NCI-H128 (cell line): ENCODE measurements around the gene RPGRIP1L.

Experiments
- DNase-seq: peaks from one replicate; lab custom pipeline; 2025; ENCODE audit not compliant: unreplicated experiment; lab: John Stamatoyannopoulos, UW

The RPGRIP1L gene

DNA sequence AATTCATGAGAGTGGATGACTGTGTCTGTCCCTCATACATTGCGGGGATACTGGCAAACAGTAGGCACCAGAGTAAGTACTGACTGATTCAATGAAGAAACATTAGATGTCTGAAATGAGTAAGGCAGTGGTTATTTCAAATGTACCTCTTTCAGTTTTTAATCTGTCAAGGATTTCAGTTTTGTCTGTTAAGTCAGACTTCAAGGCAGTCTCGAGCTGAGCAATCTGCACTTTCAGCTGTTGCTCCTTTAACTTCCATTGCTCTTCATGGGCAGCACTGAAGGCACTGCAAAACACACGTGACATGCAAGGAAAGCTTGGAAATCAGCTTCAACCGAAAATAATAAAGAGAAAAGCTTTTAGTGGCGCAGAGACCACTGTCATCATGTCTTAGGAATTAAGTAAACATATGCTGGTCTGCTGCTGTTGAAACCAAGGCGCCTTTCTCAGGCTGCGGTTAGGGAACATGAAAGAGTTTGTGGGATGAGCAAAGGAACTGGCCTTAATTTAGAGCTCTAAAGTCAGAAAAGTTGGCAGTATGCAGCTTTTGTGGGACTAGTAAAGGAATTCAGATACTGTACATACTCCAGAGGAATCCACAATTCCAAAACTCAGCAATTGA lies 38.8 kb downstream of the RPGRIP1L start:
- DNase-seq: no peak

- DNase-seq: no peak
Measured at GRCh38 chr16:53662072-53662471, 41.6 kb downstream of the RPGRIP1L start.

DNA sequence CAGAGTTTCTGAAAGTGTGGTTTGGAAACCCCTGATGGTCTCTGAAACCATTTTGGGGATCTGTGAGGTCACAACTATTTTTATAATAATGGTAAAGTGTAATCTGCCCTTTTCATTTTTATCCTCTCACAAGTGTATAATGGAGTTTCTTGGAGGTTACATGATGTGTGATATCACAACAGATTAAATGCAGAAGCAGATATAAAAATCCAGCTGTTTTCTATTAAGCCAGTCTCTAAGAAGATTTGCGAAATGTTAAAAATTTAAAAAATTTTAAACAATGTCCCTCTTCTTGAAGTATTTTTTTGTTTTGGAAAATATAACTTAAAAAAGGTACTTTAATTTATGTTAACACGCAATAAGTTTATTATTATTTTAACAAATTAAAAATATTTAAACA lies 48.7 kb downstream of the RPGRIP1L start:
- DNase-seq: no peak

- no peak for DNase-seq
Measured at GRCh38 chr16:53651357-53651756, 52.3 kb downstream of the RPGRIP1L start.

DNA sequence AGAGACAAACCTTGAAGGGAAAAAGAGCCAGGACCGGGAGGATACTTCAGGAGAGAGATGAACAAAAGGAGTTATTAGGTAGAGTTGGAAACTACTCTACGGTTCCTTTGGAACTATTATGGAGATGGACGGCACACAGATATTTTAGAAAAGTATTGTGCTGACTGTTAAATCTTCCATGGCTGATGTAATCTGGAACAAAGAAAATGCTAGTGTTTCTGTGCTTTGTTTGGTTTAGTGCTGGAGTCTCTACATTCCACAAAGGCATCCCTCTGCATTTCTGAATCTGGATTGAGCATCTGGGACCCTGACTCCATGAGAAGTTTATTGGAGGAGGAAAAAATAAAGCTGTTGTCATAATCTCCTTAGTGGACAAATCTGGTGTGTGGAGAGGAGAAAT lies 57.2 kb downstream of the RPGRIP1L start:
- no peak for DNase-seq

- no peak for DNase-seq
Measured at GRCh38 chr16:53643474-53643873, 60.2 kb downstream of the RPGRIP1L start.

DNA sequence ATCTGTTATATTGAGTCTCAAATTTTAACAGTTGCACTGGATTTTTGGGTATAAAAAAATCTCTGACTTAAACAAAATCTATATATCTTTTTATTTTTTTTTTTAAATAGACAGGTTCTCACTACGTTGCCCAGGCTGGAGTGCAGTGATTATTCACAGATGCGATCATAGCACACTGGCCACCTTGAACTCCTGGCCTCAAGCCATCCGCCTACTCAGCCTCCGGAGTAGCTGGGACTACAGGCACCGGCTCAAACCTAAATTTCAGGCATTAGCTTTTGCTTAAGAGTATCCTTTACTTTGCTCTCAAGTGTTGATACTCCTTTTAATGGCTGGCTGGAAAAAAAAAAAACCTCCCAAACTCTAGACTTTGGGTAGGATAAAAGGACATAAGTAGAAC lies 61.6 kb downstream of the RPGRIP1L start:
- DNase-seq: no peak

GRCh38 chr16:53636978-53637377 lies 66.7 kb downstream of the RPGRIP1L start:
- DNase-seq: no peak

DNA sequence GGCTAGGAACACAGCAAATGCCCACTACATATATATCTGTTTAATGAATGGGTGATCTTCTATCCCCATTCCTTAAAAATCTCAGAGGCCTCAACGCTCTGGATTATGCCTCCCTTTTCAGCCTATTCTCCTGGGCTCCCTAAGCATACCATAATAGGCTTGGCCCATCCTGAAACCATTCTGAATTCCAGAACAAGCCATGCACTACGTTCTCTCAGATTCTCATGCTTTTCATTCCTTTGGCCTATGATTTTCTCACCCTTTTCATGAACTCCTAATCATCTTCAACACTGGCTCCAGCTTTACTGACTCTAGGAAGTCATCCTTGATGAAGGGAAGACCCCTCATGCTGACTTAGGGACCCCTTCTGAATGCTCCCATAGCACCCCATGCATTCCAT lies 71.1 kb downstream of the RPGRIP1L start:
- no peak for DNase-seq

- DNase-seq: no peak
Measured at GRCh38 chr16:53631236-53632025, 72.2 kb downstream of the RPGRIP1L start.

GRCh38 chr16:53629607-53630312 lies 73.9 kb downstream of the RPGRIP1L start:
- DNase-seq: no peak

DNA sequence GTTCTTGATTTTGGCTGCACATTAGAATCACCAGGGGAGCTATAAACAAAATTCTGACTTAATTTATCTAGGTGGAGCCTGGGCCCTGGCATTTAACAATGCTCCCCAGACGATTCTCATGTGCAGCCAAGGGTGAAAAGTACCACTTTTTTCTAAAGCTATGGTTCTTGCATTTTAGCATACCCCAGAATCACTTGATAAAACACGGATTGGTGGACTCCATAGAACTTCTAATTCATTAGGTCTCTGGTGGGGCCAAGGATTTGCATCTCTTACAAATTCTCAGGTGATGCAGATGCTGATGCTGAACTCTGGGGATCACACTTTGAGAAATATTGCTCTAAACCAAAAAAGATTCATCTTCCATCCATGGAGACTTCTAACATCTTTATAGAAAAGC lies 74.5 kb downstream of the RPGRIP1L start:
- DNase-seq: no peak

DNA sequence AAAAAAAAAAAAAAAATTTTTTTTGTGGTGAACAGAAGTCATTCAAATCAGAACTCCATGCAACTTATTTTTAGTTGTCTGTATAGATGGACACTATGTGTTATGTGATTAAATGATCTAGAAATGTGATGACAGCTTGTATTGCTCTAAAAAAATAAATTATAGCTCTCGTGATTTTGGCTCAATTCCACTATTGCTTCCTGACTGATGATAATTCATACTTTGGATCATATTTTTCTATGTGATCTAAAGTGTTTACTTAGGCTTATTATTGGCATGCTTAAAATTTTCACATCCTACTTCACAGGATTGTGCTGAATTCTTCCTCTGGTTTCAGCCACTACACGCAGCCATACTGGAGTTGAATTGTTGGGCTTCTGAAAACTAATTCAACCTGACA lies 76.8 kb downstream of the RPGRIP1L start:
- no peak for DNase-seq

GRCh38 chr16:53626161-53626560 lies 77.5 kb downstream of the RPGRIP1L start:
- DNase-seq: no peak

GRCh38 chr16:53625221-53625620 lies 78.4 kb downstream of the RPGRIP1L start:
- no peak for DNase-seq

GRCh38 chr16:53622315-53622714 lies 81.3 kb downstream of the RPGRIP1L start:
- DNase-seq: no peak

DNA sequence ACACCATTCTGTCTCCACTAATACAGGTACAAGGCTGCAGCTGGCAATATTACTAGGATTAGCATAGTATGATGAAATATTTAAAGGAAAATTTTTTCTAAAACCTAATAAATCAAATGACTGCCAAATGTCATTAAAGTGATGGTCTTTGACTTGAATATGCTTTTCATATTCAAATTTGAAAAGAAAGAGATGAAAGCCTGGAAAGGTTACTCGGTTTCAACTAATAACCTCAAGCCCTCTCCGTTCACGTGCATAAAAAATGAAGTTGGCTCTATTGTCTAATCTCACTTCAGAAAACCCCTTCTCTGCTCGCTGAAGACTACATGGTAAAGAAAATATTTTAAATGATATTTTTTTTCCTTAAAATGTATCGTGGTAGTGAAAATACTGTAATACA lies 83.2 kb downstream of the RPGRIP1L start:
- DNase-seq: no peak

GRCh38 chr16:53619235-53619634 lies 84.4 kb downstream of the RPGRIP1L start:
- no peak for DNase-seq

DNA sequence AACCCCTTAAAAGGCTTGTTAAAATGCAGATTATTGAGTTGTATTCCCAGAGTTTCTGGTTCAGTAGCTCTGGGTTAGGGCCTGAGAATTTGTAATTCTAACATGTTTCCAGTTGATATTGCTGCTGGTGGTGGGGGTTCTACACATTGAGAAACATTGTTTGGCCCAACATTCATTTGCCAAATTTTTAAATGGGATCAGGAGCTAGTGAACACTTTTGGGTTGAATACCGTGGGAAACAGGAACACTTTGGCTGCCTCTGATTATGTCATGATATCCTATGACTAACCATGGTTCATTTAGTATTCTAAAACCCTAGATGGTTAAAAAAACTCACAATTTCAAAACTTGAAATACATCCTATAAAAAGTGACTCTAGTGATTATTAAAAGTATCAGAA lies 89.3 kb downstream of the RPGRIP1L start:
- DNase-seq: no peak

DNA sequence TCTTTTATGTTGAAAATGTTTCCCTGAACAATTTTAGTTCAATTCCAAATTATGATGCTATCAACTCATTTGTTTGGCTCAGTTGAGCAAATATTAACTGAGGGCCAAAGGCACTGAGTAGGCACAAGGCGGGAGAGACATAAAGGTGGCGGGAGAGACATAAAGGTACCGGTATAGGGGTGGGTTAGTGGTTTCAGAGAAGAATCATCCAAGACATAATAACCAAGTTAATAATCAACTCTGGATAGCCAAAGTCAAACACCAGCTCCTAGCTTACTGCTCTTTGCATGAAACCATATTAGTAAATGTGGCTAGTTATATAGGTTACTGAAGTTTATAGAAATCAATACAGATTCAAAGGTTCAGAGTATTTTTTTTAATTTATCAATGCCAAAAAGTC lies 91.7 kb downstream of the RPGRIP1L start:
- DNase-seq: no peak

GRCh38 chr16:53611179-53611696 lies 92.4 kb downstream of the RPGRIP1L start:
- no peak for DNase-seq

DNA sequence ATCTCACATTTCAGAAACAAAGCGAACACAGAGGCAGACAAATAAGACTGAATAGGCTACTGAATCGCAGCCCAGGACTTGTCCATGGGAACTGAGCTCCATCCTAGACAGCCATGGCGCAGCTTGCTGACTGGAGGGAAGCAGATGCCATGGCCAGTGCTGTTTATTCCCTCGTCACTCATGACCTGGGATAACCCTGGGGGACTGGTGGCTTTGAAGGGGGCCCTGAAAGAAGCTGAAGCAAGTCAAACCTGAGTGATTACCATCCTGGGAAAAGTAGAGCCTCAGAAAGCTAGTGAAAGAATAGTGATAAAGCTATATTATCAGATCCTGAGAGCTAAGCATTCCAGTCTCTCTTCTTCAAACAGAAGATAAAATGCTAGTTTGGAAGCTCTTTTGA lies 94.1 kb downstream of the RPGRIP1L start:
- DNase-seq: no peak
